ENCODE measurements around the gene AIPL1. TPM values are rescaled to one million over a fixed set of nuclear protein-coding genes. Genes with fewer than 3 reads are reported as not detected.

The AIPL1 gene
- total and polyA plus RNA-seq, 10 of the 15 experiments (the other 5 are each of a cell fraction or from before 2014, with no cell fraction given), result not detected

DNA sequence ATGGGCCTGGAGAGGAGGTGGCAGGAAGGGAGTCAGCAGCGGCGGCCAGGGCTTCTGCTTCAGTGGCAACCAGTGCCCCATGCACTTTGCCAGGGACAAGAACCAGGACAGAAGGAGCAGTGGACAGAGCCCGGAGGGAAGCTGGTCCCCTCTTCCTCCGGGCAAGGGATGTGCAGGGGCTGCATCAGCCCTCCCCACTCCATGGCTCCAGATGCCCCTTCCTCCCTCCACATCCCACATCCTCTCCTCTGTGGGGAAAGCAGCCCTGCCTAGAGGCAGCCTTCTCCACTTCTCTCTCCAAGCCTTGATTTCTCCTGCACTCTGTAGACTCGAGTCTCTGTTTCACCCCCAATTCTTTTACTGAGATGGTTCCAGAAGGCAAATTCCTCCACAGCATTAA is 50.4 kb downstream of the AIPL1 start:
- Histone ChIP-seq H3K27me3 (replicated peaks in 1 of 2; ENCODE audit: control insufficient read depth in 2 of 2, insufficient read depth in 2 of 2, low read length in 1 of 2) (no peaks in the 10 kb centered on the region; a peak in 1 of 4 replicates), H3K27ac (ENCODE audit: control insufficient read depth, insufficient read depth) (no peak overlapping the region), H3K79me2 (ENCODE audit: control insufficient read depth, insufficient read depth, low read length) (no peaks in the 10 kb centered on the region), H2AFZ (ENCODE audit: control insufficient read depth, low read depth, low read length) (no peak overlapping the region), H3K4me2 (ENCODE audit: control insufficient read depth, insufficient read depth) (no peak overlapping the region), H3K4me1 (ENCODE audit: control insufficient read depth, insufficient read depth, low read length) (no peaks in the 10 kb centered on the region), H4K20me1 (ENCODE audit: control insufficient read depth, insufficient read depth) (no peaks in the 10 kb centered on the region), H3K4me3 (no peak overlapping the region), H3K36me3 (ENCODE audit: control insufficient read depth in 2 of 2, insufficient read depth in 2 of 2, low read length in 1 of 2) (no peaks in the 10 kb centered on the region), H3K9me3 (replicated peaks; ENCODE audit: control insufficient read depth, insufficient read depth, low read length) (no peaks in the 10 kb centered on the region), H3K9ac (ENCODE audit: control insufficient read depth, insufficient read depth, low read length) (no peak overlapping the region)
- RAD21 ChIA-PET (ENCODE audit: unreplicated experiment), result no interaction called here
- POLR2A ChIA-PET, result no interaction called here
- CTCF ChIA-PET, result no interaction called here
- DNase-seq (ENCODE audit: low read depth, low spot score) (no peak), ATAC-seq (no peak), FAIRE-seq (no peak)
- intact Hi-C loops (cut with micrococcal nuclease; ENCODE audit: unreplicated experiment), result no loop called here
- SMC1A ChIA-PET (ENCODE audit: uncharacterized antibody, unreplicated experiment), result no interaction called here
- BruUV-seq (replicated peaks), result no TSS peak
- in situ Hi-C loops (cut with MboI), result no loop called here
- 14% methylated on average over 5 of the region's 5 CpGs for WGBS (ENCODE audit: insufficient coverage, insufficient replicate concordance, low lambda C conversion rate, missing lambda C conversion rate)
- TF ChIP-seq BRCA1 (IDR thresholded peaks at IDR 0.05; ENCODE audit: low read depth, low read length) (no peak), RFX5 (IDR thresholded peaks at IDR 0.05; ENCODE audit: low read depth, low read length) (no peak), CEBPZ (IDR thresholded peaks at IDR 0.05; ENCODE audit: low read depth, low read length) (no peak), TCF12 (IDR thresholded peaks at IDR 0.05; ENCODE audit: low read depth, low read length) (no peak), SUPT20H (IDR thresholded peaks at IDR 0.05; ENCODE audit: borderline replicate concordance, control insufficient read depth, low read depth, low read length) (no peak), BMI1 (IDR thresholded peaks at IDR 0.05; ENCODE audit: borderline replicate concordance) (no peak), POLR2AphosphoS2 (IDR thresholded peaks at IDR 0.05; ENCODE audit: low read depth, low read length) (no peak), CREM (IDR thresholded peaks at IDR 0.05; ENCODE audit: low read depth) (no peak), NFYB (IDR thresholded peaks at IDR 0.05; ENCODE audit: insufficient read depth, low read depth, low read length) (no peak), ZNF274 (IDR thresholded peaks at IDR 0.05; ENCODE audit: insufficient read depth, insufficient read length) (no peak), HDAC2 (IDR thresholded peaks at IDR 0.05) (no peak), PAX8 (IDR thresholded peaks at IDR 0.05) (no peak), BACH1 (IDR thresholded peaks at IDR 0.05; ENCODE audit: borderline replicate concordance) (no peak), USF2 (IDR thresholded peaks at IDR 0.05; ENCODE audit: borderline replicate concordance, low read depth, low read length) (no peak), ASH2L (IDR thresholded peaks at IDR 0.05; ENCODE audit: borderline replicate concordance, low read depth) (no peak), ZNF622 (IDR thresholded peaks at IDR 0.05) (no peak)
- TF ChIP-seq, protein P1, sequence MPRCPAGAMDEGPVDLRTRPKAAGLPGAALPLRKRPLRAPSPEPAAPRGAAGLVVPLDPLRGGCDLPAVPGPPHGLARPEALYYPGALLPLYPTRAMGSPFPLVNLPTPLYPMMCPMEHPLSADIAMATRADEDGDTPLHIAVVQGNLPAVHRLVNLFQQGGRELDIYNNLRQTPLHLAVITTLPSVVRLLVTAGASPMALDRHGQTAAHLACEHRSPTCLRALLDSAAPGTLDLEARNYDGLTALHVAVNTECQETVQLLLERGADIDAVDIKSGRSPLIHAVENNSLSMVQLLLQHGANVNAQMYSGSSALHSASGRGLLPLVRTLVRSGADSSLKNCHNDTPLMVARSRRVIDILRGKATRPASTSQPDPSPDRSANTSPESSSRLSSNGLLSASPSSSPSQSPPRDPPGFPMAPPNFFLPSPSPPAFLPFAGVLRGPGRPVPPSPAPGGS (IDR thresholded peaks at IDR 0.05; ENCODE audit: borderline replicate concordance, insufficient read depth, low read depth, low read length, poor library complexity, severe bottlenecking), result no peak
- TF ChIP-seq, protein P2, sequence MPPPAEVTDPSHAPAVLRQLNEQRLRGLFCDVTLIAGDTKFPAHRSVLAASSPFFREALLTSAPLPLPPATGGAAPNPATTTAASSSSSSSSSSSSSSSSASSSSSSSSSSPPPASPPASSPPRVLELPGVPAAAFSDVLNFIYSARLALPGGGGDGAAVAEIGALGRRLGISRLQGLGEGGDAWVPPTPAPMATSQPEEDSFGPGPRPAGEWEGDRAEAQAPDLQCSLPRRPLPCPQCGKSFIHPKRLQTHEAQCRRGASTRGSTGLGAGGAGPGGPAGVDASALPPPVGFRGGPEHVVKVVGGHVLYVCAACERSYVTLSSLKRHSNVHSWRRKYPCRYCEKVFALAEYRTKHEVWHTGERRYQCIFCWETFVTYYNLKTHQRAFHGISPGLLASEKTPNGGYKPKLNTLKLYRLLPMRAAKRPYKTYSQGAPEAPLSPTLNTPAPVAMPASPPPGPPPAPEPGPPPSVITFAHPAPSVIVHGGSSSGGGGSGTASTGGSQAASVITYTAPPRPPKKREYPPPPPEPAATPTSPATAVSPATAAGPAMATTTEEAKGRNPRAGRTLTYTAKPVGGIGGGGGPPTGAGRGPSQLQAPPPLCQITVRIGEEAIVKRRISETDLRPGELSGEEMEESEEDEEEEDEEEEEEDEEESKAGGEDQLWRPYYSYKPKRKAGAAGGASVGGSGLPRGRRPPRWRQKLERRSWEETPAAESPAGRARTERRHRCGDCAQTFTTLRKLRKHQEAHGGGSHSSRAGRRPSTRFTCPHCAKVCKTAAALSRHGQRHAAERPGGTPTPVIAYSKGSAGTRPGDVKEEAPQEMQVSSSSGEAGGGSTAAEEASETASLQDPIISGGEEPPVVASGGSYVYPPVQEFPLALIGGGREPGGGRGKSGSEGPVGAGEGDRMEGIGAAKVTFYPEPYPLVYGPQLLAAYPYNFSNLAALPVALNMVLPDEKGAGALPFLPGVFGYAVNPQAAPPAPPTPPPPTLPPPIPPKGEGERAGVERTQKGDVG (CRISPR knock-in tag; IDR thresholded peaks at IDR 0.05), result no peak
